Fibroblast of skin of abdomen (primary cell): ENCODE results near the gene STXBP3.
"Not testable (repeated sequence)": the region's sequence is repeated elsewhere in the genome, so short reads cannot be mapped to it uniquely, and the experiment has no call there.

ENCODE experiments used
- DNase-seq: peaks from one replicate; pipeline ENCODE4 v3.0.0-alpha.2; 2013

Gene STXBP3

DNA sequence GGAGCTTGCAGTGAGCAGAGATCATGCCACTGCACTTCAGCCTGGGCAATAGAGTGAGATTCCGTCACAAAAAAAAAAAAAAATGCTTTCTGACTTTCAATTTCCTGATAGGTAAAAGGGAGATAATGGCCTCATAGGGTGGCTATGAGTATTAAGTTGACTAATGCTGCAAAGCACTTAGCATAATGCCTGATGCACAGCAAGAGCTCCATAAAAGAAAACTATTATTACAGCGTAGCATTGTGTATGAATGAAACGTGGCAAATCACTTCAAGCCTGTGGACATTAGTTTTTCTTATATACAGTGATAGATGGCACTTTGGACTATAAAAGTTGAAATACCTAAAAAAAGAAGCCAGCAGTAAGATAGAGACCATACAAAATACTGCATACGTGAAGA, 17.0 kb upstream of the STXBP3 start:
- no peak for DNase-seq

DNA sequence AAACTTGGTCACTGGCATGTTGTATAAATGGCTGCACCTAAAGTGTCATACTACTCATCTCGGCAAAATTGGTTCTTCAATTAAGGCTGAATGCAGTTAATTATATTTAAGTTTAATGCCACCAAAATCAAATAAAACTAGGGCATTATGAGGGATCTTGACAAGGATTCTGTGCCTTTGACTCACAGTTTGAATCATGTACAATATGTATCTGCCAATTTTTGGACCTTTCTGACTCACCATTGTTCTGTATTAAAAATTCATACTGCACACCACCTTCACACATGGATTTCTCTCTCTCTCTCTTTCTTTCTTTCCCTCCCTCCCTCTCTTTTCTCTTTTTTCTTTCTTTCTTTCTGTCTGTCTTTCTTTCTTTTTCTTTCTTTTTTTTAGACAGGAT, 14.1 kb upstream of the STXBP3 start:
- no peak for DNase-seq

DNA sequence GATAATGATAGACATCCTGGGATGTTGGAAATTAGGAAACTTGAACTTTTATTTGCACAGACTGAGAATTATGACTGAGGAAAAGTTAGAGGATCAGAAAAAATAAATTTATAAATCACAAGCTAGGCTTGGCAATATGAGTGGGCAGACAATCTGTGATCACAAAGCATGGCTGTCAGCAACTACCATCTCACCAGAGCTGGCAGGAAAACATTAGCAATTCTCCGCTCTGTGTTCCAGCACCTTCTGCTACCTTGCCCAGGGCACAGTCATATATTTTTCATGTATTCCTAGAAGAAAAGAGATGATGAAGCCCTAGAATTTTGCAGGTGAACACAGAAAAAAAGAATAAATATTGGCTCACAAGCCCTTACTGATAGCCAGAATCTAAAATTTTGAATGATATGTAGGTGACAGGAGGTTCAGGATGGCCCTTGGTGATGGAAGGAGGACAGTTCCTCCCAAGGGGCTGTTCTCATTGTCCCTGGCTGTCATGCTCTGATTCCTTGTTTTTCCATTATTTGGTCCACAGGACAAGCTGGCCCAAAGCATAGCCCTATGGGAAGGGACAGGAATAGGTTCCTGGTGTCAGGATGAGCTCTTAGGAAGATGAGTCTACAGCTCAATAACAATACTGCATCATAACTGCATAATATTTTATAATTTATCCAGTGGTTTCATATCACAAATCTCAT, 12.2 kb upstream of the STXBP3 start:
- no peak for DNase-seq

DNA sequence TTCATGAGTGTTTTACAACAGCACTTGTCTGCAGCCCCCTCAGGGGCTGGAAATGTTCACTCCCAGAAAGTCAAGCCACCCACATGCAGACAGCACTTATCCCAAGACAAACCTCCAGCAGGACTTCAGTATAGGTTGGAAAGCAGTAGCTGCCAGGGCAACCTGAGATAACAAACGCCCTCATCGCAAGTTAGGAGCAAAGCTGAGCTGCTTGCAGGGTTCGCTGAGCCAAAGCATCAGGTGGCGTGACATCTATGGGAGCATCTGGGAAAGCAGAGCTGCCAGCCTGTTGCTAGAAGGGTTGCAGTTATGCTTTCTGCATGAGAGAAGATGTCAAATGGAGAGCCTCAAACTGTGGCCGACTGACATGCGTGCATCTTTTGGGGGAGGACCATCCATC, 4.2 kb upstream of the STXBP3 start:
- no peak for DNase-seq

DNA sequence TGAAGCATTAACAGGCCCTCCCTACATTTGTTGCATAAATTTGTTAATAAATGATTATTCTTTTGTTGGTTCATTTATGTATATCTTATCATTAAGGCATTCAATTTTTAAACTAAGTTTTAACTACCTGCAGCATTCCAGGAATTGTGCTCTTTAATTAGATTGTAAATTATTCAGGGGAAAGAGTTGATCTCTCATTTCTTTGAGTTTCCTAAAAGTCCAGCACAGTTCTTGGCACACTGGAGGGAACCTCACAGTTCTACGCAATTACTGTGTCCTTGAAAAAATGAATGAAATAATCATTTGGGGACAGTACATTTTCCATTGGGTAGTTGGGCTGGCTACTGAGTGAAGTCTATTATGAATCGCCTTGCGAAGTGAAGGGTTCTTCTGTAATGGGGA, 493 bp upstream of the STXBP3 start:
- DNase-seq: no peak

DNA sequence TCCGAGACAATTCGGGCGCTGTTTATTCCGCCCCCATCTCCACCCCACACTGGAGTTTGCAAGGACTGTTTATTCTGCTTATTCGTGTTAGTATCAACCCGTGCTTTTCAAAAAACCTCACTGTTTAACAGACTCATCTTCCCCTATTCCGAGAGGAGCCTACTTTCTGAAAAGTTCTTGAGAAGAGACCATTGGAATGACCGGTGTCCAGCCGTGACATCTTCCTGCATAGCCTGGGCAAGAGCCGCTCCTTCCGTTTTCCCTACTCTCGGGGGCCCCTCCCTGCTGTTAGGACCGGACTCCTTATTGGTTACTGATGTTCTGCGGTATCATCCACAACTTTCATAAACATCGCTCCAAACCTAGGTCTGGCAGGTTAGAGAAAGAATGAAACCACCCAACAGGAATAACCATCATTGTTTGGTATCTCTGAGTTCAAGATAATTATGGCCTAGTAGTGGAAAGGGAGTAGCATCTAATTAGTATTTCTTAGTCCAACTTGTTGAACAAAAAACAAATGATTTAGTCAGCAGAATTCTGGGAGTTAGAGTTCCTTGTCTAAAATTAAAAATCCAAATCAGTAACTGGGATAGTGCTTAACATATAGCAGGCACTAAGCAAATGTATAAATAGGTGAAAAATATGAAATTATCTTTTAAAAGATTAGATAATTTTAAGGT, 837 bp downstream of the STXBP3 start:
- DNase-seq: peak; percentile 83

DNA sequence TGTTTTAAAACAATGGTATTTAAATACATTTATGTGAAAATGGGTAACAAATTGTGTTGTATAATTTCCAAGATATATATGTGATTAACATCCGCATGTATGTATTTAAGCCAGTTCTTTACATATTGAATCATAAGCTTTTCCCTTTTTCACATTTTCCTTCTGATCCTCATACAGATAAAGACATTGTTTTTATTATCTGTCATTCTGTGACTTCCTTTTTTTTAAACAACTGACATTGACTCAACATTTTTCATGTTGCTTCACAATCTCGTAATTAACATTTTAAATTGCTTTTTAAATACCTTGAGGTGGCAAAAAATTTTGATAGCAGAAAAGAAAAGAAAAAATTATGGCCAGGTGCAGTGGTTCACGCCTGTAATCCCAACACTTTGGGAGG, 1.4 kb downstream of the STXBP3 start:
- DNase-seq: no peak

DNA sequence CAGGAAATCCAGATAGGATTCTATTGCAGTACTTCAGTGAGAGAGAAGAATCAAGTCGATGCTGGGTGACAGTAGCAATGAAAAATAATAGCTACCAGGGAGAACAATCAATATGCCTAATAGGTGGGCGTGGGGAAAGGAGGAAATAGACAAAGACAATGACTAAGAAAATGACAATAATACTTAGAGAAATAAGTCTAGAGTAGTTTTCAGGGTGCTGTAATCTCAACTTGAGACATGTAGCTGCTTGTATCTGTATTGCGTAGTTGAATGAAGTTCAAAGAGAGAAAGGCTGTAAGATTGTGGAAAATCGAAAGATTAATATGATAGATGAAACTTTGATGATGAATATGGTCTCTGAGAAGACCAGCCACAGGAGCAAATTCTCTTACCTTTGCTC, 2.6 kb downstream of the STXBP3 start:
- no peak for DNase-seq

DNA sequence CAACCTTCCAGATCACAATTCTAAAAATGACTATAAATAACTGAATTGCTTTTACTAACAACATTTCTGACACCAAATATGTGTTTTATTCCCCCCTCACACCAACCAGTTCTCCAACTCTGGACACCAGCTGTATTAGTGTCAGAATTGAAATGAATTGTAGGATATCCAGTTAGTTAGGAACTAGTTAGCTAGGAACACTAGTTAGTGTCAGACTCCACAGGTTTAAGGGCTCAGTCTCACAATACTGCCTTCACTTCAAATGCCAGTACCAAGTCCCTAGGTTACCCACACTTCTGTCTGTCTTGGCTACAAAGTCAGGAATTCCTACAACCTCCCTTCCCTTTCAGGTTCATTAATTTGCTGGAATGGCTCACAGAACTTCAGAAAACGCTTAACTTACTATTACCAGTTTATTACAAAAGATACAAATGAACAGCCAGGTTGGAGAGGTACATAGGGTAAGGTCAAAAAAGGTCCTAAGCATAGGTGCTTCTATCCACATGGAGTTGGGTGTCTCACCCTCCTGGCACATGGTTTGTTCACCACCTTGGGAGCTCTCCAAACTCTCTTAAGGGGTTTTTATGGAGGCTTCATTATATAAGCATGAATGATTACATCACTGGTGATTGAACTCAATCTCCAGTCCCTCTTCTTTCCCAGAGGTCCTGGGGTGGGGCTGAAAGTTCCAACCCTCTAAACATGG, 4.2 kb downstream of the STXBP3 start:
- no peak for DNase-seq

DNA sequence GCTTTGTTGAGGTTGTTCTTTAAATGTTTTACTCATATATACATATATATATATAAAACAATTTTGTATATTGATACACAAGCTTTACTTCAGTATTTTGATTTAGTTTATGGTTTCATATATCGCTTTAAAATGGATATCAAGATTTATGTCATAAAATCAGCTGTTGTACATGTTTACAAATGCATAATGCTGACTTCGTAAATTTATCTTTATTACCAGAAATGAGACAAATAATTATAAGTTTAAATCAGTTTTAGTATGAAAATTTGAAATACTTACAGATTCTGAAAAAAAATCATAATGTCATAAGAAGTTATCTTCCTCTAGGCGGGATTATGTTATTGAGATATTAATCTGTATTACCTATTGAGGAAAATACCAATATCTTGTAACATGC, 6.9 kb downstream of the STXBP3 start:
- DNase-seq: no peak

DNA sequence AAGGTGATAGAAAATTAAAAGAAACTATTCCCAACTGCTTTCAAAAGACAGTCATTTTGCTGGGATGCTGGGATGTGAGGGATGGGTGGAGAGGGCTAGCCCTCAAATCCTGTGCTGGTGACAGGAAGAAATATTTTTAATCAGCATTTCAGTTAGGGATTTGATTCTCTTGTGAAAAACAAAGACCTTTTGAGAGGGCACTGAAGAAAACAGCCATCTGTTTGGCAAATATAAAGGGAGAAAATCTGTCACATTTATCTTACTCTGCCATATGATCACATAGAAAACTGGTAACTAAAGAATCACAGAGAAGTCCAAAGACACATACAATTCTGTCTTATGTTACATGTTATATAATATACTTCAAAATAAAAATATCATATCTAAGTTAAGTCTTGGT, 12.3 kb downstream of the STXBP3 start:
- DNase-seq: no peak

DNA sequence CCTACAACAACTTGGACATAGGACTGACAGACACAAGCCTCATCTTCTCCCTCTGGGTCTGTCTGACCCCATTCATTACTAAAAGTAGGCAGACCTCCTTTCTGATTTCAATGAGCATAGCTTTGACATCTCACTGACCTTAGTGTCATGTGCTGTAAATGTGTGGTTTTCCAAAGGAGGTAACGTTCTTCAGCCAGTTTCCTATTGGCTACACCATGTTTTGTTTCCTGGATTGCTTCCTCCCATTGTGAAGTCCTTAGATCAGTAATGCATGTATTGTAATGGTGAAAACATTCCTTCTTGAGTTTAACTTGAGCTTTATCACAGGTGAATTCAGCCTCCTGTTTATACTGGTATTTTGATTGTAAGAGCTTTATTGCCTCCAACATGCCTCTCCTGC, 20.6 kb downstream of the STXBP3 start:
- DNase-seq: no peak

DNA sequence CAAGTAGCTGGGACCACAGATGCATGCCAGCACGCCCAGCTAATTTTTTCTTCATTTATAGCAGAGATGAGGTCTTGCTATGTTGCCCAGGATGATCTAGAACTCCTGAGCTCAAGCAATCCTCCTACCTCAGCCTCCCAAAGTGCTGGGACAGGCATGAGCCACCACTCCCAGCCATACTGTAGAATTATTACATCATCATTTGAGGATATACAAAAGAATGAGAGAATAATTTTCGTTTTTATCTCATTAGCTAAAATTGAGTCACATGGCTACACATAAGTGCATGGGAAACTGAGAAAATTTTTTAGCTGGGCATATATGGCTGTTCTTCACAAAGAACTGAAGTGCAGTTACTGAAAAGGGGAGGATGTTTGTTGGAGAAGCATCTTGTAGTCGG, 21.2 kb downstream of the STXBP3 start:
- DNase-seq: no peak

DNA sequence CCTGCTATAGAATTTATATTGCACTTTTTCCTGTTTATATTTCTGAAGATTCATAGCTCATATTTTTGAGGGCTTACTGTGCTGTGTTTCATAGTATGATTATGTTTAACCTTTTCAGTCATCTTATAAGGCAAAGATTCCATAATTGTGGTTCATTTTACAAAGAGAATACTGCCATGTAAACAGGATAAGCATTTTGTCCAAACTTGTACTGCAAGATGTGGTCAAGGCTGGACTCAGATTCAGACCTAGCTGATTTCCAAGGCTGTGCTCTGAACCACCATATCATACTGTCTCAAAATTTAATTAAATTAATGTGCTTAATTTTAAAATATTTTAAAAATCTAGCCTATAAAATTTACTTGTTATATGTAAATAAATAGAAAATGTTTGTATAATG, 31.4 kb downstream of the STXBP3 start:
- no peak for DNase-seq

DNA sequence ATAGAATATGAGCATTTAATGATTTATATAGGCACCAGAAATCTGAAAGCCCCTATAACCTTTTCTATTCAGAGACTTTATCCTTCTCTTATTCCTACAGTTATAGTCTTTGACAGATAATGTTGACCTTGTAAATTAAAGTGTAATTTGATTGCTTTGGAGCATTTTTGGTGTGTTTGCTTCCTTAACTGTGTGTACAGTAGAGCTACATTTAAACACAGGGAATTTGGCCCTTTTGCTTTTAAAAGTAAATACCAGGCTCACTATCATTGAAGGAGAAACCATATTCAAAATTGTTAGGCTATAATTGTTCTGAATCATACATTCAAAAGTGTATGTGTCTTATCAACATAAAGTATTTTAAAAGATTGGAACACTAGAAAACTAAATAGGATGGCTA, 33.0 kb downstream of the STXBP3 start:
- DNase-seq: no peak

DNA sequence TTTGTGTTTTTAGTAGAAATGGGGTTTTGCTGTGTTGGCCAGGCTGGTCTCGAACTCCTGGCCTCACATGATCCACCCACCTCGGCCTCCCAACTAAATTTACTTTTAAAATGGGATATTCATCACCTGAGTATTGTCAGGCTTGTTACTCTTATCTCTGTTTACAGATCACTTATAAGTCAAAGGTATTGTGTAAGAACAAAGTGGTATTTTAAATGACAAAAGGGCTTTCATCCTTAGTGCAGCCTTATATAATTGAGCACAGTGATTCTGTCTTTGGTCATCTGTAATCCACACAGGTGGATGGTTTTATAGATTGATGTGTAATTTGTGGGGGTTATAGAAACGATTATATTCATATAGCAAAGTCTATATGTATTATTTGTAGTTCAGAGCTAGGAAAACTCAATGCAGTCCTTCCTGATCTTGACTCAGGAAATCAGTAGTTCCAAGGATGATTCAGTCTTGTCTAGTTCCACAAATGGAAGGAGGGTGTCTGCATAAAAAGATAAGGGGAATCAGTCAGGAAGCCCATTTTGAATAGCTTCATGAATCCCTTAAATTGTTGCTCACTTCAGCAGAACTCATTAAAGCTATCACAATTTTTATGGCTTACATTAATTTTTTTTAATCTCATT, 34.6 kb downstream of the STXBP3 start:
- DNase-seq: no peak

DNA sequence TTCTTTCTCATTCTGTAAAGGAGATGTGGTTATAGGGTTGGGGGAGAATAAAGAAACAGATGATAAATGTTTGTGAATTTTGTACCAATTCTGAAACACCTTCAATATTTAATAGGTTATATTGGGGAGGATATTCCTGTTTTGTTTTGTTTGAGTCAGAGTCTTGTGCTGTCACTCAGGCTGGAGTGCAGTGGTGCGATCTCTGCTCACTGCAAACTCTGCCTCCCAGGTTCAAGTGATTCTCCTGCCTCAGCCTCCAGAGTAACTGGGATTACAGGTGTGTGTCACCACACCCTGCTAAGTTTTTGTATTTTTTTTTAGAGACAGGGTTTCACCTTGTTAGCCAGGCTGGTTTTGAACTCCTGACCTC, 35.1 kb downstream of the STXBP3 start:
- DNase-seq: not testable (repeated sequence)

DNA sequence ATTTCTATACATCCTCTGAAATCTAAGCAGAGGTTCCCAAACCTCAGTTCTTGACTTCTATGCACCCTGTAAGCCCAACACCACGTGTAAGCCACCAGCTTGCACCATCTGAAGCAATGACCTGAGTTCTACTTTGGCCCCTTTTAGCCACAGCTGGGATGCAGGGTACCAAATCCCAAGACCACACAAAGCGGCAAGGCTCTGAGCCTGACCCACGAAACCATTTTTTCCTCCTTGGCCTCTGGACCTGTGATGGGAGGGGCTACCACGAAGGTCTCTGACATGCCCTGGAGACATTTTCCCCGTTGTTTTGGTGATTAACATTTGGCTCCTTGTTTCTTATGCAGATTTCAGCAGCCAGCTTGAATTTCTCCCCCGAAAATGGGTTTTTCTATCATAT, 38.8 kb downstream of the STXBP3 start:
- DNase-seq: no peak

DNA sequence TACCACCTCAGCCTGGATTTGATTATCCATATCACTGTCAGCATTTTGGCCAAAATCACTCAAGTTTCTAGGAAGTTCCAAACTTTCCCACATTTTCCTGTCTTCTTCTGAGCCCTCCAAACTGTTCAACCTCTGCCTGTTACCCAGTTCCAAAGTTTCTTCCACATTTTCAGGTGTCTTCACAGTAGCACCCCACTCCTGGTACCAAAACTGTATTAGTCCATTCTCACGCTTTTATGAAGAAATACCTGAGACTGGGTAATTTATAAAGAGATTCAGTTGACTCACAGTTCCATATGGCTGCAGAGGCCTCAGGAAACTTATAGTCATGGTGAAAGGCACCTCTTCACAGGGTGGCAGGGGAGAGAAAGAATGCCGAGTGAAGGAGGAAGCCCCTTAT, 39.4 kb downstream of the STXBP3 start:
- no peak for DNase-seq

DNA sequence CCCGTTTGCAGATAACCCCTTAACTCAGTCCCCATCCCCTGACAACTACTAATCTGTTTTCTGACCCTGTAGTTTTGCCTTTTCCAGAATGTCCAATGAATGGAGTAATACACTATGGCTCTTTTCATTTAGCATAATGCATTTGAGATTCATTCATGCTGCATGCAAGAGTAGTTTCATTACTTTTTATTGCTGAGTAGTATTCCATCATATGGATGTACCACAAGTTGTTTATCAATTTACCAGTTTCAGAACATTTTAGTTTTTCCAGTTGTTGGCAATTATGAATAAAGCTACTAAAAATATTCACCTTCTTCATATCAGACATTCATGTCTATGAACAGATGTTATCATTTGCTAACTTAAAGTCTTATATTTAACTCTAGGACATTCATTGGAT, 45.3 kb downstream of the STXBP3 start:
- no peak for DNase-seq

DNA sequence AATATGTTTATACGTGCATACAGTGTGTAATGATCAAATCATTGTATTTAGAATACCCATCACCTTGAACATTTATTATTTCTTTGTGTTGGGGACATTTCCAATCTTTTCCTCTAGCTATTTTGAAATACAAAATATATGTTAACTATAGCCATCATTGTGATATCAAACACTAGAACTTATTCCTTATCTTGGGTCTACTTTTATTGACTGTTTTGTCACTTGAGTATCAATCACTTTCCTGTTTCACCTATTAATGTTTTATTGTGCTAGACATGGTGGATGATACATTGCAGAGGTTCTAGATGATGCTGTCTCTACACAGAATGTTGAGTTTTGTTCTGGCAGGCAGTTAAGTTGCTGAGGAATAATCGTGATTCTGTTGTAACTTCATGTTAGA, 45.9 kb downstream of the STXBP3 start:
- DNase-seq: no peak

DNA sequence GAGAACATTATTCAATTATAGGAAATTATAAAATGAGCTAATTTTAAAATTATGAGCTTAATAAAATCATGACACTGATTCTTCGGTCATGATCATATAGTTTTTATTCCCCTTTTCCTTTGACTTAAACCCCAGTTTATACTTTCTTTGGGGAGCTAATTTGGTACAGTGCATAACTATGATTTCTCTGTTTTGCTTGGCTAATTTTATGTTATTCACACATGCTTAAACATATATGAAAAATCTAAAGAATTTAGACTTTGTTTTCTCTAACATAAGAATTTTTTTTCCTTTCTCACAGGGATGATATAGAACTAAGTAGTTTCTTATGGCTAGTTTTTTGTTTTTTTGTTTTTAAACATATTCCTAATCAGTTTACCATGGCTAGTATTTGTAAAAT, 52.5 kb downstream of the STXBP3 start:
- no peak for DNase-seq

DNA sequence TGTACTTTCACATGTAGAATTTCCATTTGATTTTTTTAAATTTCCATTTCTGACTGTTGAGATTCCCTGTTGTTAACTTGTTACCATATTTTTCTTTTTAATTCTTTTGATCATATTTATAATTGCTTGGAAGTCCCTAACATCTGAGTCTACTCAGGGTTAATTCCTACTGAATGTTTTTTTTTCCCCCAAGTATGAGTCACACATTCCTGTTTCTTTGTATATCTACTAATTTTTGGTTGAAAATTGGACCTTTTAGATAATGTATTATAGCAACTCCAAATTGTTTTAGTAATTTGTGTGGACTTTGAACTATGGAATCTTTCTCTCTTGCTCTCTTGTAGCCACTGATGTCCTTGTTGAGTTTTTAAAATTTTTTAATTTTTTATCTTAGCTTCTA, 54.6 kb downstream of the STXBP3 start:
- peak; percentile 25 for DNase-seq

DNA sequence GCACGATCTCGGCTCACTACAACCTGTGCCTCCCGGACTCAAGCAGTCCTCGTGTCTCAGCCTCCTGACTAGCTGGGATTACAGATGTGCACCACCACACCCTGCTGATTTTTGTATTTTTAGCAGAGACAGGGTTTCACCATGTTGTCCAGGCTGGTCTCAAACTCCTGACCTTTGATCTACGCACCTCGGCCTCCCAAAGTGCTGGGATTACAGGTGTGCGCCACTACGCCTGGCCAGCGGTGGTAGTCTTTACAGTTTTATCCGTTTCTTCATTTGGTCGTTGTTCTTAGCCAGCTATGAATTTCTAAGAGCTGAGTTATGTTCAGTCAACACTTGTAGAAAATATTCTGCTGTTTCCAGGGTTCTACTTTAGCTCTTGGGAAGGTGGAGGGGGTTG, 57.1 kb downstream of the STXBP3 start:
- DNase-seq: no peak
